ENCODE measurements around the gene TRIP12.
"Not testable (repeated sequence)": the region's sequence is repeated elsewhere in the genome, so short reads cannot be mapped to it uniquely, and the experiment has no call there.

Gene TRIP12

DNA sequence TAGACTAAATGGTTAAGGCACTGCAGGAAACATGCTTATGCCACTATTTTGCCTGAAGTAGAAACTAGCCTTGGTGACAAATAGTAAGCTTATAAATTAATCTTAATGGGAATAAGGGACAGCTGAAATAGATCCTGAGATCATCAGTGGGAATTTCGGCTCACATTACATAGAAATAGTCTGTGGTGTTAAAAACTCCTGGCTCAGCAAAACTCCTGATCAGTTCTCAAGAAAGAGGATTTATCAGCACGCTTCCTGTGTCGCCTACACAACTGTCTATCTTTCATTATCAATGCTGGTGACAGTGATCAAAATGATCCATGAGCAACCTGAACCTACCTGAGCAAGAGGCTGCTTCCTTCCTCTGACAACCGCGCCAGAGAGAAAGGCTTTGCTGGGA is 190.4 kb downstream of the TRIP12 start:
- TF ChIP-seq, protein P1, sequence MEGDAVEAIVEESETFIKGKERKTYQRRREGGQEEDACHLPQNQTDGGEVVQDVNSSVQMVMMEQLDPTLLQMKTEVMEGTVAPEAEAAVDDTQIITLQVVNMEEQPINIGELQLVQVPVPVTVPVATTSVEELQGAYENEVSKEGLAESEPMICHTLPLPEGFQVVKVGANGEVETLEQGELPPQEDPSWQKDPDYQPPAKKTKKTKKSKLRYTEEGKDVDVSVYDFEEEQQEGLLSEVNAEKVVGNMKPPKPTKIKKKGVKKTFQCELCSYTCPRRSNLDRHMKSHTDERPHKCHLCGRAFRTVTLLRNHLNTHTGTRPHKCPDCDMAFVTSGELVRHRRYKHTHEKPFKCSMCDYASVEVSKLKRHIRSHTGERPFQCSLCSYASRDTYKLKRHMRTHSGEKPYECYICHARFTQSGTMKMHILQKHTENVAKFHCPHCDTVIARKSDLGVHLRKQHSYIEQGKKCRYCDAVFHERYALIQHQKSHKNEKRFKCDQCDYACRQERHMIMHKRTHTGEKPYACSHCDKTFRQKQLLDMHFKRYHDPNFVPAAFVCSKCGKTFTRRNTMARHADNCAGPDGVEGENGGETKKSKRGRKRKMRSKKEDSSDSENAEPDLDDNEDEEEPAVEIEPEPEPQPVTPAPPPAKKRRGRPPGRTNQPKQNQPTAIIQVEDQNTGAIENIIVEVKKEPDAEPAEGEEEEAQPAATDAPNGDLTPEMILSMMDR (IDR thresholded peaks at IDR 0.05; ENCODE audit: extremely low read depth, insufficient read depth, missing control alignments), result no peak
- in situ Hi-C loops (cut with MboI; ENCODE audit: low pct_unique_long_range_greater_than_20kb, low sequenced_read_pairs, unreplicated experiment), result no loop called here
- DNase-seq (ENCODE audit: low spot score), result no peak

DNA sequence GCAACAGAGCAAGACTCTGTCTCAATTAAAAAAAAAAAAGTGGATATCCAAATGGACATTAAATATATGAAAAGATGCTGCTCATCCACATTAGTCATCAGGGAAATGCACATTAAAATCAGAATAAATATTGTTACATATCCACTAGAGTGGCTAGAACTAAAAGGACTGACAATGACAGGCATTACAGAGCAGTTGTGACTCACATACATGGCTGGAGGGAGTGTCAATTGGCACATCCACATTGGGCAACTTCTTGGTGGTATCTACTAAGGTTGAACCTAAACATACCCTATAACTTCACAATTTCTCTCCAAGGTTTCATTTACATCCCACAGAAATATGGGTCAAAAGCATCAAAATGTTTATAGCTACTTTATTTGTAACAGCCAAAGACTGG is 193.4 kb downstream of the TRIP12 start:
- TF ChIP-seq, protein P1 (IDR thresholded peaks at IDR 0.05; ENCODE audit: extremely low read depth, insufficient read depth, missing control alignments), result no peak
- in situ Hi-C loops (cut with MboI; ENCODE audit: low pct_unique_long_range_greater_than_20kb, low sequenced_read_pairs, unreplicated experiment), result no loop called here
- DNase-seq (ENCODE audit: low spot score), result no peak

DNA sequence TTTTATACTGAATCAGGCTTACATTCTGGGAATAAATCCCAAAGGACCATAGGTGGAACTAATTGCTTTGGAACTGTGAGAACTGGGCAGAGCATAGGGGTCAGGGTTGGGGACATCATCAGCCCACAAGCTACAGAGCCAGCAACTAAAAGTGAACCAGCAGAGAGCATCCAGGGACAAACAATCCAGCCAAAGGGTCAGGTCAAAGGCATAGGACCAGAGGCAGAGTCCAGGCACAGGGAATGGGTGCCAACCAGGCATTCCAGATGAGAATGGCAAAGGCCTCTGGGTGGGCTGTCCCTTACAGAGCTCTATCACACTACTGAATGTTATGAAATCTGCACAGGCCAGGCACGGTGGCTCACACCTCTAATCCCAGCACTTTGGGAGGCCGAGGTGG is 195.2 kb downstream of the TRIP12 start:
- no peak for DNase-seq (ENCODE audit: low spot score)
- in situ Hi-C loops (cut with MboI; ENCODE audit: low pct_unique_long_range_greater_than_20kb, low sequenced_read_pairs, unreplicated experiment), result no loop called here
- TF ChIP-seq, protein P1 (IDR thresholded peaks at IDR 0.05; ENCODE audit: extremely low read depth, insufficient read depth, missing control alignments), result no peak

DNA sequence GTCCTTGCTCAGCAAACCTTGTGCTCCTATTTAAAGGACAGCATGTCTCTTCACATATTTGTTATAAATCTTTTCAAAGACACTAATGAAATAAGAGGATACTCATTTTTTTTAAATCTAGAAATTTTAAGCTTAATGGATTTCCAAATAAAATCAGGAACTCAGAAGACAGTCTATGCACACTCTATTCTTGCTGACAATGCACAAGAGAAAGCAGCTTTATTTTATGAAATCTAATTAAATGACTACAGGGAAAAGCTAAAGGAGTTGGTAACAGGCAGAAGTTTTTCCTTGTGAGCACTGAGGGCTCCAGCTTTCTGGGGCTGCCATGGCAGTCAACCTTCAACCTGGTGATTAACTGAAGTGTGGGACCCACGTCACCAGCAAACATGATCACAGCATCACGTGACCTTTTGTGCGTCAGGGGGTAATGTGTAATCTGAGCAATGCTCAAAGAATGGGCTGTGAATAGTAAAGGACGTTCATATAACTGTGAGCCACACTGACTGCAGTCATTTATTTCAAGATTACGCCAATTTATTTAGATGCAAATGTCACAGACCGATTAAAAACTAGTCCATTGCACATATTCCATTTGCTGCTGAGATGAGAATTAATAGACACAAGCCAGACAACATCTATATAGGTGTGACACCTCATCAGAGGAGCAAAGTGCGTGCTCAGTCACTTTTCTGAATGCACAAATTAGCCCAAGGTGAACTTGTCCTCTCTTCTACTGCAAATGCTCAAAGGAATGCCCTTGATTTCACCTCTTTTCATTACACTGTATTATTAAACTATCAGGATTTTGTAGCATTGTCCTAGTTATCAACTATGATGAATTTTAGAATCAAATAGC is 195.9 kb downstream of the TRIP12 start:
- no peak for DNase-seq (ENCODE audit: low spot score)
- TF ChIP-seq, protein P1 (IDR thresholded peaks at IDR 0.05; ENCODE audit: extremely low read depth, insufficient read depth, missing control alignments), result no peak
- in situ Hi-C loops (cut with MboI; ENCODE audit: low pct_unique_long_range_greater_than_20kb, low sequenced_read_pairs, unreplicated experiment), result no loop called here

DNA sequence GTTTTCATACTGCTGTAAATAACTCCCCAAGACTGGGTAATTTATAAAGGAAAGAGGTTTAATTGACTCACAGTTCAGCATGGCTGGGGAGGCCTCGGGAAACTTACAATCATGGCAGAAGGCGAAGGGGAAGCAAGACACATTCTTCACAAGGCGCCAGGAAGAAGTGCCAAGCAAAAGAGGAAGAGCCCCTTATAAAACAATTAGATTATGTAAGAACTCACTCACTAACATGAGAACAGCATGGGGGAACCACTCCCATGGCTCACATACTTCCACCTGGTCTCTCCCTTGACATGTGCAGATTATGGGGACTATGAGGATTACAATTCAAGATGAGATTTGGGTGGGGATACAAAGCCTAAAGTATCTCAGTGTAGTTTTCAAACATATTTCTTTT is 198.6 kb downstream of the TRIP12 start:
- in situ Hi-C loops (cut with MboI; ENCODE audit: low pct_unique_long_range_greater_than_20kb, low sequenced_read_pairs, unreplicated experiment); DNase-seq (ENCODE audit: low spot score): not testable (repeated sequence)

DNA sequence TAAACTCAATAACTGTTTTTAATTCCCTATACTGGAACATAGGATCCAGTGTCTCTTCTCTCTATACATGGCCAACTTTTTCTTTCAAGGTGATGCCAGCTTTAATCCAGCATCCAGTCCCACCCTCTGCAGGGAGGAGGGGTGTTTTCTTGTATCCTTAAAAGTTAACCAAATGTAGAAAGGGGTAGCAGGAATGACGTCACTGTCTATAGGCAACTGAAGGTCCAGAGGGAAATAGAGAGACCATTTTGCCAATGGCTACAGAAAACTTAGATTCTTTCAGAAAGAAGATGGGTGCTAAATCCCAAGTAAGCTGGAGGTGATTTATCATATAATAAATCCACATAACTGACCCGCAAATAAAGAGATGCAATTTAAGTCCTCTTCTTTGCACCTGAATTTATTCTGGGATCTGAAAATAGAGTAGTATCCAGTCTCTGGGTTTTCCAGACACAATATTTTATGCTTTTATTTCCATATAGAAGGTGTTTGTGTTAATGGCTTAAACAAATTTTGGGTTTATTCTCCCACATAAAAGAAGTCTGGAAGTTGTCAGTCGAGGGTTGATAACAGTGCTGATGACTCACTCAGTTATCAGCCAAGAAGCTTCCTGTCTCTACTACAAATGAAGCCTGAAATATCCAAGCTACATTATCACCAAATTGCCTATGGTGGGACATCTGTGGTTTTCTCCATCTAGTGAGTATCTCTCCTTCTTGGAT is 201.7 kb downstream of the TRIP12 start:
- TF ChIP-seq, protein P1 (IDR thresholded peaks at IDR 0.05; ENCODE audit: extremely low read depth, insufficient read depth, missing control alignments), result no peak
- no peak for DNase-seq (ENCODE audit: low spot score)

DNA sequence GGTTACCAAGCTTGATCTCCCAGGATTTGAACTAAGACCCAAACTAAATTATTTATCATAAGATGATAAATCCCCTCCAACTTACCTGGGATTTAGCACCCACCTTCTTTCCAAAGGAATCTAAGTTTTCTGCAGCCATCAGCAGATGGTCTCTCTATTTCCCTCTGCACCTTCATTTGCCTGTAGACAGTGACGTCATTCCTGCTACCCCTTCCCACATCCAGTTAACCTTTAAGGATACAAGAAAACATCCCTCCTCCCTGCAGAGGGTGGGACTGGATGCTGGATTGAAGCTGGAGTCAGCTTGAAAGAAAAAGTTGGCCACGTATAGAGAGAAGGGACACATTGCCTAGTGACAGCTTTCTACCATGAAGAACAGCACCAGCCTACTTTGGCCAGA is 203.8 kb downstream of the TRIP12 start:
- DNase-seq (ENCODE audit: low spot score), result no peak
- TF ChIP-seq, protein P1 (IDR thresholded peaks at IDR 0.05; ENCODE audit: extremely low read depth, insufficient read depth, missing control alignments), result no peak
- in situ Hi-C loops (cut with MboI; ENCODE audit: low pct_unique_long_range_greater_than_20kb, low sequenced_read_pairs, unreplicated experiment), result no loop called here

More for the DNA sequence above, 201.7 kb downstream of the TRIP12 start:
- in situ Hi-C loops (cut with MboI; ENCODE audit: low pct_unique_long_range_greater_than_20kb, low sequenced_read_pairs, unreplicated experiment), result no loop called here
